Parathyroid adenoma (tissue), 2 donors: ENCODE results near the gene CEMIP.
"Not testable (repeated sequence)": the region's sequence is repeated elsewhere in the genome, so short reads cannot be mapped to it uniquely, and the experiment has no call there.

Source experiments
- H2AFZ ChIP-seq: fragments of 300-600 bp; sonication (generic); one replicate; pipeline ENCODE4 v1.7.0; 2017; ENCODE audit warnings: antibody characterized with exemption, mild to moderate bottlenecking
- H3K27ac ChIP-seq: fragments of 300-600 bp; sonication (generic); one replicate; pipeline ENCODE4 v1.7.0; 2017
- H3K27me3 ChIP-seq: fragments of 300-600 bp; sonication (generic); one replicate; pipeline ENCODE4 v1.7.0; 2017; ENCODE audit warnings: low read length; ENCODE audit not compliant: control insufficient read depth, insufficient read depth
- H3K36me3 ChIP-seq: fragments of 300-600 bp; sonication (generic); one replicate; pipeline ENCODE4 v1.7.0; 2017; ENCODE audit warnings: low read length; ENCODE audit not compliant: control insufficient read depth, insufficient read depth
- H3K4me1 ChIP-seq: fragments of 300-600 bp; sonication (generic); one replicate; pipeline ENCODE4 v1.7.0; 2017; ENCODE audit warnings: control low read depth
- H3K4me2 ChIP-seq: fragments of 300-600 bp; sonication (generic); one replicate; pipeline ENCODE4 v1.7.0; 2017; ENCODE audit warnings: low read length
- H3K4me3 ChIP-seq: fragments of 300-600 bp; sonication (generic); one replicate; pipeline ENCODE4 v1.7.0; 2017; ENCODE audit warnings: low read depth, low read length
- H3K79me2 ChIP-seq: fragments of 300-600 bp; sonication (generic); one replicate; pipeline ENCODE4 v1.7.0; 2017; ENCODE audit warnings: control low read depth
- H3K9ac ChIP-seq: fragments of 300-600 bp; sonication (generic); one replicate; pipeline ENCODE4 v1.7.0; 2017; ENCODE audit warnings: mild to moderate bottlenecking
- H3K9me3 ChIP-seq: fragments of 300-600 bp; sonication (generic); one replicate; pipeline ENCODE4 v1.7.0; 2017; ENCODE audit warnings: low read length; ENCODE audit not compliant: control insufficient read depth
- CTCF ChIP-seq: fragments of 300-600 bp; sonication (generic); IDR thresholded peaks from one replicate; pipeline ENCODE4 v1.7.0; 2017; ENCODE audit warnings: antibody characterized with exemption, mild to moderate bottlenecking
- donor health status: primary hyperparathyroidism.

CEMIP gene

GRCh38 chr15:80755885-80756284 lies 23.3 kb upstream of the CEMIP start:
- H3K9ac ChIP-seq, result no peak overlapping the region
- no peaks in the 10 kb centered on the region for H3K4me1 ChIP-seq
- H3K4me2 ChIP-seq, result no peak overlapping the region
- H3K79me2 ChIP-seq, result no peaks in the 10 kb centered on the region
- H2AFZ ChIP-seq, result no peak overlapping the region
- no peaks in the 10 kb centered on the region for H3K36me3 ChIP-seq
- H3K4me3 ChIP-seq, result no peak overlapping the region
- no peaks in the 10 kb centered on the region for H3K9me3 ChIP-seq
- no peak for TF ChIP-seq CTCF
- no peak overlapping the region for H3K27ac ChIP-seq
- H3K27me3 ChIP-seq, result no peaks in the 10 kb centered on the region

GRCh38 chr15:80758130-80758745 lies 20.9 kb upstream of the CEMIP start:
- Histone ChIP-seq H3K27me3 (no peaks in the 10 kb centered on the region), H3K36me3 (no peaks in the 10 kb centered on the region), H3K4me2 (no peak overlapping the region), H3K4me3 (no peak overlapping the region), H2AFZ (no peak overlapping the region), H3K9ac (no peak overlapping the region), H3K9me3 (no peaks in the 10 kb centered on the region), H3K79me2 (no peaks in the 10 kb centered on the region), H3K4me1 (no peaks in the 10 kb centered on the region), H3K27ac (no peak overlapping the region)
- TF ChIP-seq CTCF, result no peak

GRCh38 chr15:80760960-80761359 lies 18.2 kb upstream of the CEMIP start:
- Histone ChIP-seq H3K4me2 (no peak overlapping the region), H3K36me3 (no peaks in the 10 kb centered on the region), H3K9me3 (no peaks in the 10 kb centered on the region), H3K4me3 (no peak overlapping the region), H3K27me3 (no peaks in the 10 kb centered on the region), H3K27ac (no peak overlapping the region), H3K79me2 (no peaks in the 10 kb centered on the region), H3K4me1 (no peaks in the 10 kb centered on the region), H3K9ac (no peak overlapping the region), H2AFZ (no peak overlapping the region)
- no peak for TF ChIP-seq CTCF

GRCh38 chr15:80761754-80762153 lies 17.4 kb upstream of the CEMIP start:
- Histone ChIP-seq H3K9ac (no peak overlapping the region), H3K27me3 (no peaks in the 10 kb centered on the region), H3K36me3 (no peaks in the 10 kb centered on the region), H3K4me2 (no peak overlapping the region), H3K4me1 (no peaks in the 10 kb centered on the region), H2AFZ (no peak overlapping the region), H3K9me3 (no peaks in the 10 kb centered on the region), H3K4me3 (no peak overlapping the region), H3K79me2 (no peaks in the 10 kb centered on the region), H3K27ac (no peak overlapping the region)
- TF ChIP-seq CTCF, result no peak

GRCh38 chr15:80763235-80763634 lies 15.9 kb upstream of the CEMIP start:
- not testable (repeated sequence) for H3K9ac ChIP-seq, H3K27me3 ChIP-seq, H3K36me3 ChIP-seq, H2AFZ ChIP-seq, H3K4me2 ChIP-seq, H3K9me3 ChIP-seq, H3K27ac ChIP-seq, H3K4me3 ChIP-seq, H3K4me1 ChIP-seq, H3K79me2 ChIP-seq
